HepG2 (cell line): ENCODE results near the gene ENTPD6. TPM values are rescaled to one million over a fixed set of nuclear protein-coding genes. Genes with fewer than 3 reads are reported as not detected.

Experiments used
- CREM ChIP-seq, 2 experiments: sonication (generic) in 1 of 2; formaldehyde crosslinking in 1 of 2; IDR thresholded peaks; 2 replicates each; pipeline versions ENCODE4 v1.4.0 to v1.6.1; 2016 to 2020; ENCODE audit warnings: antibody characterized with exemption in 1 of 2, mild to moderate bottlenecking in 1 of 2, missing genetic modification reagents in 1 of 2
- ERF ChIP-seq: IDR thresholded peaks from 2 replicates; pipeline ENCODE4 v1.6.1; 2018; ENCODE audit warnings: missing biosample characterization, missing genetic modification reagents
- HOXA7 ChIP-seq: sonication (generic); formaldehyde crosslinking; IDR thresholded peaks from 2 replicates; pipeline ENCODE4 v1.8.1; 2022; ENCODE audit warnings: mild to moderate bottlenecking, missing genetic modification reagents, moderate library complexity
- KAT2B ChIP-seq: fragments of 150-350 bp; IDR thresholded peaks from 2 replicates; pipeline ENCODE4 v1.6.1; 2014; ENCODE audit warnings: low read depth, low read length, borderline replicate concordance
- KAT7 ChIP-seq: IDR thresholded peaks from 2 replicates; pipeline ENCODE4 v1.6.1; 2018; ENCODE audit warnings: borderline replicate concordance, missing compliant biosample characterization
- MEIS1 ChIP-seq: sonication (generic); formaldehyde crosslinking; IDR thresholded peaks from 2 replicates; pipeline ENCODE4 v1.9.0; 2021; ENCODE audit warnings: mild to moderate bottlenecking, missing genetic modification reagents, moderate library complexity, borderline replicate concordance
- PHF5A ChIP-seq: IDR thresholded peaks from one replicate; pipeline ENCODE4 v1.6.1; 2018; ENCODE audit warnings: low read depth, missing genetic modification reagents; ENCODE audit not compliant: unreplicated experiment
- RCOR2 ChIP-seq: IDR thresholded peaks from 2 replicates; pipeline ENCODE4 v1.6.1; 2016; ENCODE audit warnings: missing biosample characterization, missing genetic modification reagents
- RXRB ChIP-seq: IDR thresholded peaks from 2 replicates; pipeline ENCODE4 v1.6.1; 2016; ENCODE audit warnings: borderline replicate concordance, missing genetic modification reagents, missing compliant biosample characterization
- SOX6 ChIP-seq, 2 experiments: fragments of 450-650 bp in 1 of 2; sonication (generic) in 1 of 2; formaldehyde crosslinking in 1 of 2; IDR thresholded peaks; 2 replicates each; pipeline versions ENCODE4 v1.4.0 to v1.6.1; 2017 to 2020; ENCODE audit warnings: antibody characterized with exemption in 1 of 2, mild to moderate bottlenecking in 1 of 2, missing genetic modification reagents in 1 of 2
- TP53 ChIP-seq: sonication (generic); formaldehyde crosslinking; conservative IDR thresholded peaks from 2 replicates; pipeline ENCODE4 v1.4.0; 2020; ENCODE audit warnings: missing genetic modification reagents
- ZNF343 ChIP-seq: sonication (generic); formaldehyde crosslinking; IDR thresholded peaks from 2 replicates; pipeline ENCODE4 v1.4.0; 2020; ENCODE audit warnings: mild to moderate bottlenecking, missing genetic modification reagents
- ZNF430 ChIP-seq: sonication (generic); formaldehyde crosslinking; IDR thresholded peaks from 2 replicates; pipeline ENCODE4 v1.9.0; 2021; ENCODE audit warnings: mild to moderate bottlenecking, missing genetic modification reagents
- ZSCAN22 ChIP-seq: sonication (generic); formaldehyde crosslinking; IDR thresholded peaks from 2 replicates; pipeline ENCODE4 v1.4.0; 2020; ENCODE audit warnings: mild to moderate bottlenecking, missing genetic modification reagents
- polyA plus RNA-seq, 8 experiments: library from polyadenylated mRNA; depleted of rRNA in 3 of 8; stranded (reverse) in 7 of 8; unstranded in 1 of 8; fragments of >200 nt; fragmentation: Illumina TruSeq in 4 of 8; extraction: Trizol in 4 of 8; gene quantifications; 2 replicates each; pipeline versions ENCODE4 v1.2.1 to v1.2.3, GENCODE V29; 2011 to 2016; ENCODE audit warnings: low read depth in 4 of 8, missing spikeins in 1 of 8, mixed read lengths in 1 of 8; ENCODE audit not compliant: insufficient read depth in 1 of 8
- total RNA-seq, 5 experiments: library from RNA; depleted of rRNA; stranded (reverse); fragments of >200 nt; fragmentation: Illumina TruSeq; extraction: Trizol; gene quantifications; 2 replicates each; pipeline ENCODE4 v1.2.3, GENCODE V29; 2016; ENCODE audit warnings: low read depth in 1 of 5
- TF ChIP-seq, protein P1 (sequence below): sonication (generic); formaldehyde crosslinking; IDR thresholded peaks from 2 replicates; pipeline ENCODE4 v1.4.0; 2020; ENCODE audit warnings: mild to moderate bottlenecking, missing genetic modification reagents
- TF ChIP-seq, protein P2 (sequence below): sonication (generic); formaldehyde crosslinking; IDR thresholded peaks from 2 replicates; pipeline ENCODE4 v1.5.1; 2020; ENCODE audit warnings: missing genetic modification reagents, mild to moderate bottlenecking, borderline replicate concordance
- TF ChIP-seq, protein P3 (sequence below): sonication (generic); formaldehyde crosslinking; IDR thresholded peaks from 2 replicates; pipeline ENCODE4 v1.4.0; 2020; ENCODE audit warnings: low read depth, mild to moderate bottlenecking, missing genetic modification reagents
- TF ChIP-seq, protein P4 (sequence below): sonication (generic); formaldehyde crosslinking; IDR thresholded peaks from 2 replicates; pipeline ENCODE4 v1.4.0; 2020; ENCODE audit warnings: low read depth, mild to moderate bottlenecking, missing genetic modification reagents
- TF ChIP-seq, protein P5 (sequence below): sonication (generic); formaldehyde crosslinking; IDR thresholded peaks from 2 replicates; pipeline ENCODE4 v1.5.0; 2020; ENCODE audit warnings: missing genetic modification reagents, mild to moderate bottlenecking, borderline replicate concordance
- TF ChIP-seq, protein P6 (sequence below): sonication (generic); formaldehyde crosslinking; IDR thresholded peaks from 2 replicates; pipeline ENCODE4 v1.8.0; 2022; ENCODE audit warnings: missing genetic modification reagents, mild to moderate bottlenecking, inconsistent platforms, borderline replicate concordance

Gene ENTPD6
- total and polyA plus RNA-seq, 2 of the 13 experiments (the other 11 are each of a cell fraction or from before 2014, with no cell fraction given), result 164 to 172 TPM

DNA sequence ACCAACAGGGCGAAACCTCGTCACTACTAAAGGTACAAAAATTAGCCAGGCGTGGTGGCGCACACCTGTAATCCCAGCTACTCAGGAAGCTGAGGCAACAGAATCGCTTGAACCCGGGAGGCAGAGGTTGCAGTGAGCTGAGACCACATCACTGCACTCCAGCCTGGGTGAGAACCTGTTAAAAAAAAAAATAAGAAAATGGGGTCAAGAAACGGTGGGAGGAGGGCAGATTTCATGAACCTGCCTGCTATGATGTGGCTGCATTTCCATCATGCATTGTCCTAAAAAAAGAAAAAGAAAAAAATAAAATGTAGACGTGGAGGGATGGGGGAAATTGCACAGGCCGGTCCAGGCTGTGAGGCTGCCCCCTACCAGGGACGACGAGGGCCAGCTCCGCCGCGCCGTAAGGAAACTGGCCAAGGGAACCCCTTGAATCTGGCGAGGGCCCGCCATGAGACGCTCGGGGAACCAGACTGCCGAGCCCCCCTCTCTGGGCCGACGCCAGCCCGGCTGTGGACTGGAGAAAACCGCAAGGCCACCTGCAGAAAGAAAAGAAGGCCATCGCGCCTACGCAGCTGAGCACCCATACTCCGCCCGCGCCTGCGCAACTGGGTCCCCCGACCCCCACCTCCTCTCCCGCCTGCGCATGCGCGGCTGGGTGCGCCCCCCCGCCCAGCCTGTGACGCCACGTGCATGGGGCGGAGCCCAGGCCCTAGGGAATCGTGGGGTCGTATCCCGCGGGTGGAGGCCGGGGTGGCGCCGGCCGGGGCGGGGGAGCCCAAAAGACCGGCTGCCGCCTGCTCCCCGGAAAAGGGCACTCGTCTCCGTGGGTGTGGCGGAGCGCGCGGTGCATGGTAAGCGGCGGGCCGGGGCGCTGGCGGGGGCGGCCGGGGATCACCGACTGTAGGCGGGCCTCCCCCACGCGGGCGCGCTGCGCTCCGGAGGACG, at the start of gene ENTPD6 (continued):
- TF ChIP-seq, protein P1, sequence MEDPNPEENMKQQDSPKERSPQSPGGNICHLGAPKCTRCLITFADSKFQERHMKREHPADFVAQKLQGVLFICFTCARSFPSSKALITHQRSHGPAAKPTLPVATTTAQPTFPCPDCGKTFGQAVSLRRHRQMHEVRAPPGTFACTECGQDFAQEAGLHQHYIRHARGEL (CRISPR knock-in tag), result peak; percentile 18; the same call in 1 of the 2 replicates
- TF ChIP-seq KAT7 (CRISPR knock-in tag) (peak; percentile 30), RXRB (CRISPR knock-in tag) (peak; percentile 78), ZNF343 (peak; percentile 94), PHF5A (CRISPR knock-in tag) (peak; percentile 46), KAT2B (no peak), ZSCAN22 (peak; percentile 77), ERF (CRISPR knock-in tag) (peak; percentile 71), TP53 (no peak; the same call in 1 of the 2 replicates), MEIS1 (CRISPR knock-in tag) (peak; percentile 84), ZNF430 (CRISPR knock-in tag) (peak; percentile 84), HOXA7 (CRISPR knock-in tag) (no peak), SOX6 (IDR thresholded peaks at IDR 0.05) (no peak), SOX6 (CRISPR knock-in tag; IDR thresholded peaks at IDR 0.05) (peak; percentile 27; the same call in 1 of the 2 replicates), CREM (IDR thresholded peaks at IDR 0.05) (peak; percentile 49; the same call in 1 of the 2 replicates), CREM (CRISPR knock-in tag; IDR thresholded peaks at IDR 0.05) (peak; percentile 76), RCOR2 (CRISPR knock-in tag) (peak; percentile 37; the same call in 1 of the 2 replicates)
- TF ChIP-seq, protein P2, sequence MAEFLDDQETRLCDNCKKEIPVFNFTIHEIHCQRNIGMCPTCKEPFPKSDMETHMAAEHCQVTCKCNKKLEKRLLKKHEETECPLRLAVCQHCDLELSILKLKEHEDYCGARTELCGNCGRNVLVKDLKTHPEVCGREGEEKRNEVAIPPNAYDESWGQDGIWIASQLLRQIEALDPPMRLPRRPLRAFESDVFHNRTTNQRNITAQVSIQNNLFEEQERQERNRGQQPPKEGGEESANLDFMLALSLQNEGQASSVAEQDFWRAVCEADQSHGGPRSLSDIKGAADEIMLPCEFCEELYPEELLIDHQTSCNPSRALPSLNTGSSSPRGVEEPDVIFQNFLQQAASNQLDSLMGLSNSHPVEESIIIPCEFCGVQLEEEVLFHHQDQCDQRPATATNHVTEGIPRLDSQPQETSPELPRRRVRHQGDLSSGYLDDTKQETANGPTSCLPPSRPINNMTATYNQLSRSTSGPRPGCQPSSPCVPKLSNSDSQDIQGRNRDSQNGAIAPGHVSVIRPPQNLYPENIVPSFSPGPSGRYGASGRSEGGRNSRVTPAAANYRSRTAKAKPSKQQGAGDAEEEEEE (CRISPR knock-in tag), result peak; percentile 64; the same call in 1 of the 2 replicates
- TF ChIP-seq, protein P3, sequence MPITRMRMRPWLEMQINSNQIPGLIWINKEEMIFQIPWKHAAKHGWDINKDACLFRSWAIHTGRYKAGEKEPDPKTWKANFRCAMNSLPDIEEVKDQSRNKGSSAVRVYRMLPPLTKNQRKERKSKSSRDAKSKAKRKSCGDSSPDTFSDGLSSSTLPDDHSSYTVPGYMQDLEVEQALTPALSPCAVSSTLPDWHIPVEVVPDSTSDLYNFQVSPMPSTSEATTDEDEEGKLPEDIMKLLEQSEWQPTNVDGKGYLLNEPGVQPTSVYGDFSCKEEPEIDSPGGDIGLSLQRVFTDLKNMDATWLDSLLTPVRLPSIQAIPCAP (CRISPR knock-in tag), result 0 out of 2 replicates have a peak, but pooled peaks have one; percentile 21
- TF ChIP-seq, protein P4, sequence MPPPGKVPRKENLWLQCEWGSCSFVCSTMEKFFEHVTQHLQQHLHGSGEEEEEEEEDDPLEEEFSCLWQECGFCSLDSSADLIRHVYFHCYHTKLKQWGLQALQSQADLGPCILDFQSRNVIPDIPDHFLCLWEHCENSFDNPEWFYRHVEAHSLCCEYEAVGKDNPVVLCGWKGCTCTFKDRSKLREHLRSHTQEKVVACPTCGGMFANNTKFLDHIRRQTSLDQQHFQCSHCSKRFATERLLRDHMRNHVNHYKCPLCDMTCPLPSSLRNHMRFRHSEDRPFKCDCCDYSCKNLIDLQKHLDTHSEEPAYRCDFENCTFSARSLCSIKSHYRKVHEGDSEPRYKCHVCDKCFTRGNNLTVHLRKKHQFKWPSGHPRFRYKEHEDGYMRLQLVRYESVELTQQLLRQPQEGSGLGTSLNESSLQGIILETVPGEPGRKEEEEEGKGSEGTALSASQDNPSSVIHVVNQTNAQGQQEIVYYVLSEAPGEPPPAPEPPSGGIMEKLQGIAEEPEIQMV, result peak; percentile 89
- TF ChIP-seq, protein P5, sequence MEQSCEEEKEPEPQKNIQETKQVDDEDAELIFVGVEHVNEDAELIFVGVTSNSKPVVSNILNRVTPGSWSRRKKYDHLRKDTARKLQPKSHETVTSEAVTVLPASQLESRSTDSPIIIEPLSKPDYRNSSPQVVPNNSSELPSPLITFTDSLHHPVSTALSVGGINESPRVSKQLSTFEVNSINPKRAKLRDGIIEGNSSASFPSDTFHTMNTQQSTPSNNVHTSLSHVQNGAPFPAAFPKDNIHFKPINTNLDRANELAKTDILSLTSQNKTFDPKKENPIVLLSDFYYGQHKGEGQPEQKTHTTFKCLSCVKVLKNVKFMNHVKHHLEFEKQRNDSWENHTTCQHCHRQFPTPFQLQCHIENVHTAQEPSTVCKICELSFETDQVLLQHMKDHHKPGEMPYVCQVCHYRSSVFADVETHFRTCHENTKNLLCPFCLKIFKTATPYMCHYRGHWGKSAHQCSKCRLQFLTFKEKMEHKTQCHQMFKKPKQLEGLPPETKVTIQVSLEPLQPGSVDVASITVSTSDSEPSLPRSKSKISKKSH (CRISPR knock-in tag), result peak; percentile 58; the same call in 1 of the 2 replicates
- TF ChIP-seq, protein P6, sequence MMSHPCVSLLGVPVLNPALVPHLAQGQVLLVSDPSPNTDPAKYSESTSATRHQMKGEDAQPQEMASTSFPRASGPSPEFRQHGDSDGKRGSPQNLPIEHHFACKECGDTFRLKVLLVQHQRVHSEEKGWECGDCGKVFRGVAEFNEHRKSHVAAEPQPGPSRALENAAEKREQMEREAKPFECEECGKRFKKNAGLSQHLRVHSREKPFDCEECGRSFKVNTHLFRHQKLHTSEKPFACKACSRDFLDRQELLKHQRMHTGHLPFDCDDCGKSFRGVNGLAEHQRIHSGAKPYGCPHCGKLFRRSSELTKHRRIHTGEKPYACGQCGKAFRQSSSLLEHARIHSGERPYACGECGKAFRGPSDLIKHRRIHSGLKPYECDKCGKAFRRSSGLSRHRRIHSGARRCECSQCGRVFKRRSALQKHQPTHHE (CRISPR knock-in tag), result no peak; the same call in 1 of the 2 replicates
